GM04503 (cell line): ENCODE results near the gene CPNE2.
"Not testable (repeated sequence)": the region's sequence is repeated elsewhere in the genome, so short reads cannot be mapped to it uniquely, and the experiment has no call there.

Experiments used
- DNase-seq: peaks from one replicate; pipeline ENCODE4 v3.0.0-alpha.2; 2012; ENCODE audit warnings: low read depth

The CPNE2 gene

GRCh38 chr16:57069635-57070370 is 22.6 kb upstream of the CPNE2 start:
- DNase-seq: no peak

- no peak for DNase-seq
These were observed 22.0 kb upstream of the CPNE2 start for GRCh38 chr16:57070424-57070823.

- not testable (repeated sequence) for DNase-seq
These were observed 21.2 kb upstream of the CPNE2 start for GRCh38 chr16:57071081-57071732.

GRCh38 chr16:57071831-57072582 is 20.4 kb upstream of the CPNE2 start:
- peak; percentile 37 for DNase-seq

- no peak for DNase-seq
These were observed 19.6 kb upstream of the CPNE2 start for GRCh38 chr16:57072616-57073275.

DNA sequence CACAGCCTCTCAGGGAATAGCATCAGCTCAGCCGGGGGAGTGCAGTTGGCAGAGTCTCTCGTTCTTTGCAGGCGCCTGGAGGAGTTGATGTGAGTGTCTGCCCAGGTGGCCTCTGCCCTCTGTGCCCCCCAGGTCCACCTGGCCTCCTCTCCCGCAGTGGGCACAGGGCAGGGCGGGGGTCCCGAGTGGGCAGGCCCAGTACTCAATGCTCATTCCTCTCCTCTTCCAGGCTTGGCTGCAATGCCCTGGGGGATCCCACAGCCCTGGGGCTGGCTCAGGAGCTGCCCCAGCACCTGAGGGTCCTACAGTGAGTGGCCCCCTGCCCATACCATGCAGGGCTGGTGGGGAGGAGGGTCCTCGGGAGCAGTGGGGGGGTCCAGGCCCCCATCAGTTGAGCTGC is 14.7 kb upstream of the CPNE2 start:
- no peak for DNase-seq

GRCh38 chr16:57081744-57082143 is 10.6 kb upstream of the CPNE2 start:
- no peak for DNase-seq

- DNase-seq: no peak
These were observed 9.7 kb upstream of the CPNE2 start for GRCh38 chr16:57082664-57083063.

GRCh38 chr16:57083485-57084126 is 8.8 kb upstream of the CPNE2 start:
- DNase-seq: no peak

DNA sequence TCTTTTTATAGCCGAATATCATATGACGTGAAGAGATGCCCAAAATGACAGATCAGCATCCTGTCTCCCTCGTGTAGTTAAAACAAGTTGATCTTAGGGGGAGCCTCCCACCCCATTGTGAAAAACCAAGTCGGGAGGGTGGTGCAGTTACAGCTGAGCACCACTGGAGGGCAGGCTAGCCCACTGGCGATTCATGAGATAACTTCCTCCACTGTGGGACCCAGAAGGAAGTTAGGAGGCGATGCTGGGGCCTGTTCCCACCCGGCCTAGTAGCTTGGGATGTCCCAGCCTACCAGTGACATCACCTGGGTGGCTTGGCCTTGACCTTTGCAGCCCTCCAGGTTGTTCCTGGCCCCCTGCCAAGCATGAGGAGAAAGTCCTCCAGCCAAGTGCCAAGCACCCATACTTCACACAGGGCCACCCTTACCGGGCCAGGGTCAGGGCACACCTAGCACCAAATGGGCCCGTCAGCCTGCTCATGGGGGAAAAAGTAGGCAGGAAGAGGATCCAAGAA is 8.1 kb upstream of the CPNE2 start:
- DNase-seq: no peak

GRCh38 chr16:57084996-57085395 is 7.4 kb upstream of the CPNE2 start:
- no peak for DNase-seq

GRCh38 chr16:57087003-57087402 is 5.4 kb upstream of the CPNE2 start:
- no peak for DNase-seq

GRCh38 chr16:57089406-57089805 is 3.0 kb upstream of the CPNE2 start:
- DNase-seq: no peak

DNA sequence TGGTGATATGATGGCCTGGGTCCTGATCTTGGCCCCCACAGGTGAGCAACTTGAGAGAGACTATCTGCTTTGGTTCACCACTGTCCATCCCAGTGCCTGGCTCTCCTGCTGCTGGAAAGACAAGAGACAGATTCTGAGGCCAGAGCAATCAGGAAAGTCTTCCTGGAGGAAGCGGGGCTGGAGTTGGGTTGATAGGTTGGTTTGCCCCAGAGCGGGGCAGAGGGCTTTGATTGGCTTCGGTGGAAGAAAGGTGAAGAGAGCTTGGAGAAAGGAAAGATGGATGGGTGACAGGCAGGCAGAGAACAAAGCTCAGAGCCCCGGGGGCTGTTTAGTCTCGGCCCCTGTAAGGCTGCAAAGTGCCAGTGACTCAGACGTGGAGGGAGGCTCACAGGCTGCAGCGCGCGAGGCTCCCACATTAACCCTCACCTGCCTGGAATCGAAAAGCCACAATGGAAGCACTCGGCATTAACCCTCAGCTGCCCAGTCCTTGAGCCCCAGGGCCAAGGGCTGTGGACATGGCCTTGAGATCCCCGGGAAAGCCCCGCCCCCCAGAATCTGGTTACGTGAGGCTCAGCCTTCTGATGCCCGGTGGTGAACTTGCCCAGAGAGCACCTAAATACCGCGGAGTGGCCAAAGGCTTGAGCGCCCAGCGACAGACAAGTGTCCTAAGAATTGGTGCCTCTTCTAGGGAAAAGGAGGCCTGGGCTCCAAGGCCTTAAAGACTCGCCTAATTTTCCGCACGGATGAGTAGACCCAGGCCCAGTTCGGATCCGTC is 996 bp upstream of the CPNE2 start:
- no peak for DNase-seq

GRCh38 chr16:57092786-57093411 is 516 bp downstream of the CPNE2 start:
- DNase-seq: no peak

GRCh38 chr16:57093666-57094564 is 1.5 kb downstream of the CPNE2 start:
- DNase-seq: no peak

DNA sequence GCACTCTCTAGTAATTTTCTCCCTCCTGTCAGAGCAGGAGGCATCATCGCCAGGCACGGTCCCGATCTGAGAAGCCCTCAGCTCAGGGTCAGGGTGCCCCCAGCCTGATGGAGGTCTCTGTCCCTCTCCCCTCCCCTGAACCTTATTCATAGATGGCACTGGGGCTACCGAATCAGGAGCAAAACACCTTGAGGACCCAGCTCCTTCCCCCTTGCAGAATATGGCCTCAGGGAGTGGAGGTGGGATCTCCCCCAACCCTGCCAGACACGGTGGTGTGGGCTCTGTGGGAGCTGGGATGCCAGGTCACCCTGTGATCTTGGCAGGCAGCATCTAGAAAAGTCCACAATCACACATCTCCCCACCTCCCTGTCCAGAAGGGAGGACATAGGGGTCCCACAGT is 2.5 kb downstream of the CPNE2 start:
- DNase-seq: no peak

DNA sequence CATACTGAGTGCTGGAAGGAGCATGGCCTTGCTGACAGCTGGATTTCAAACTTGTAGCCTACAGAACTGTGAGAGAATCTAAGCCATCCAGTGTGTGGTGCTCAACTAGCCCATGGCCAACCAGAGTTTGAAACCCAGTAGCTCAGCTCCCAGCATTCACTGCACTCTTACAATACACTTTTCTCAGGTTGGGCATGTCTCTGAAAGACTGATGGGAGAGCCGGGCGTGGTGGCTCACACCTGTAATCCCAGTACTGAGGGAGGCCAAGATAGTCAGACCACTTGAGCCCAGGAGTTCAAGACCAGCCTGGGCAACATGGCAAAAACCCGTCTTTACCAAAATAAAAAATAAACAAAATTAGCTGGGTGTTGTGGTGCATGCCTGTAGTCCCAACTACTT is 3.8 kb downstream of the CPNE2 start:
- no peak for DNase-seq

- DNase-seq: no peak
These were observed 4.4 kb downstream of the CPNE2 start for GRCh38 chr16:57096793-57097192.
